DOHH2 (cell line): ENCODE measurements around the gene SLIT1.

Experiments
- CTCF ChIP-seq: fragments of 200-600 bp; sonication (generic); IDR thresholded peaks from one replicate; pipeline ENCODE4 v1.5.1; 2014; ENCODE audit warnings: antibody characterized with exemption, mild to moderate bottlenecking, low read depth, low read length; ENCODE audit not compliant: poor library complexity, severe bottlenecking
- EZH2phosphoT487 ChIP-seq: fragments of 200-600 bp; sonication (generic); IDR thresholded peaks from 2 replicates; pipeline ENCODE4 v1.6.1; 2017; ENCODE audit warnings: borderline replicate concordance, mild to moderate bottlenecking, antibody characterized with exemption, low read length, moderate library complexity, mixed read lengths

GRCh38 chr10:97060441-97061084 is 125.2 kb downstream of the SLIT1 start:
- no peak for TF ChIP-seq CTCF
- no peak for TF ChIP-seq EZH2phosphoT487
